Measurements from ENCODE around the gene PTPRU. TPM values are rescaled to one million over a fixed set of nuclear protein-coding genes. Genes with fewer than 3 reads are reported as not detected.

Gene PTPRU
- polyA plus RNA-seq, 1 of the 3 experiments (the other 2 are of a cell fraction): 3.5 TPM

- DNase-seq: peak; percentile 68
- Histone ChIP-seq H3K27ac (ENCODE audit: low read depth in 2 of 2, low read length in 1 of 2) (no peak overlapping the region), H3K27me3 (ENCODE audit: insufficient read depth) (no peaks in the 10 kb centered on the region), H3K4me2 (no peak overlapping the region), H3K79me2 (ENCODE audit: insufficient read depth) (no peaks in the 10 kb centered on the region), H4K20me1 (ENCODE audit: insufficient read depth) (no peaks in the 10 kb centered on the region), H3F3A (replicated peaks; ENCODE audit: insufficient read depth) (no peaks in the 10 kb centered on the region), H3K9ac (no peak overlapping the region), H3K4me1 (ENCODE audit: control insufficient read depth in 1 of 2, insufficient read depth in 2 of 2, low read depth in 1 of 2, low read length in 1 of 2) (peaks cover 6 to 64% of the 10 kb centered on the region in 2 experiments; a peak in 2 of 4 replicates), H3K36me3 (replicated peaks in 1 of 2; ENCODE audit: control insufficient read depth in 1 of 2, insufficient read depth in 2 of 2, low read length in 1 of 2) (no peaks in the 10 kb centered on the region), H2AFZ (ENCODE audit: low read depth) (no peak overlapping the region), H3K9me2 (no peaks in the 10 kb centered on the region), H3K4me3 (ENCODE audit: low read depth in 2 of 2, low read length in 1 of 2) (no peak overlapping the region), H3K9me3 (no peaks in the 10 kb centered on the region)
- 61% methylated on average over 5 of the region's 5 CpGs for WGBS (ENCODE audit: low lambda C conversion rate)
- ChIA-PET POLR2A (interaction anchor here (1.5 kb wide), 1 partner anchor 12 kb away, joined by 5 read pairs; no protein-coding TSS in a partner anchor), CTCF (interaction anchor here (0.5 to 5.1 kb wide), 31 partner anchors 10 to 1462 kb away, joined by 3 to 23 read pairs (median 4); no protein-coding TSS in a partner anchor)
- TF ChIP-seq PBX3 (IDR thresholded peaks at IDR 0.05): no peak
- TF ChIP-seq FOXM1 (IDR thresholded peaks at IDR 0.05; ENCODE audit: low read depth): no peak
- no peak for TF ChIP-seq NFIC (IDR thresholded peaks at IDR 0.05; ENCODE audit: borderline replicate concordance)
- peak; percentile 67 for TF ChIP-seq CTCF (IDR thresholded peaks at IDR 0.05)
- peak; percentile 74 for TF ChIP-seq SMC3 (IDR thresholded peaks at IDR 0.05; ENCODE audit: low read depth, low read length)
- TF ChIP-seq FOSL2 (IDR thresholded peaks at IDR 0.05; ENCODE audit: borderline replicate concordance, low read depth): no peak
- TF ChIP-seq CHD2 (IDR thresholded peaks at IDR 0.05; ENCODE audit: low read length, partially characterized antibody): no peak
- no peak for TF ChIP-seq RXRA (IDR thresholded peaks at IDR 0.05; ENCODE audit: borderline replicate concordance, low read depth)
- TF ChIP-seq MAX (IDR thresholded peaks at IDR 0.05; ENCODE audit: low read depth): no peak
- TF ChIP-seq TAF1 (IDR thresholded peaks at IDR 0.05; ENCODE audit: borderline replicate concordance, low read depth, low read length): no peak
- no peak for TF ChIP-seq USF1 (IDR thresholded peaks at IDR 0.05; ENCODE audit: borderline replicate concordance, low read depth)
- TF ChIP-seq RAD21 (IDR thresholded peaks at IDR 0.05; ENCODE audit: low read length): peak; percentile 90
- no peak for TF ChIP-seq ELF1 (IDR thresholded peaks at IDR 0.05)
- no peak for TF ChIP-seq JUND (IDR thresholded peaks at IDR 0.05)
Observed at GRCh38 chr1:29245876-29246275, 9.6 kb downstream of the PTPRU start.

- H3K4me3 ChIP-seq (ENCODE audit: low read depth in 2 of 2, low read length in 1 of 2): no peak overlapping the region
- peaks cover 6 to 60% of the 10 kb centered on the region in 2 experiments; a peak in 2 of 4 replicates for H3K4me1 ChIP-seq (ENCODE audit: control insufficient read depth in 1 of 2, insufficient read depth in 2 of 2, low read depth in 1 of 2, low read length in 1 of 2)
- POLR2A ChIA-PET: interaction anchor here (1.5 kb wide), 1 partner anchor 11 kb away, joined by 5 read pairs; no protein-coding TSS in a partner anchor
- CTCF ChIA-PET: interaction anchor here (0.7 to 5.1 kb wide), 11 partner anchors 10 to 1461 kb away, joined by 3 to 23 read pairs (median 4); partner anchors contain the start of gene PTPRU
- H3K36me3 ChIP-seq (replicated peaks in 1 of 2; ENCODE audit: control insufficient read depth in 1 of 2, insufficient read depth in 2 of 2, low read length in 1 of 2): no peaks in the 10 kb centered on the region
- H3K9me2 ChIP-seq: no peaks in the 10 kb centered on the region
- no peaks in the 10 kb centered on the region for H3K9me3 ChIP-seq
- 82% methylated on average over 3 of the region's 3 CpGs for WGBS (ENCODE audit: low lambda C conversion rate)
- no peaks in the 10 kb centered on the region for H3K27me3 ChIP-seq (ENCODE audit: insufficient read depth)
- no peak for DNase-seq
- TF ChIP-seq ZBTB33 (IDR thresholded peaks at IDR 0.05; ENCODE audit: borderline replicate concordance, low read depth) (no peak), YY1 (IDR thresholded peaks at IDR 0.05; ENCODE audit: low read depth) (no peak), FOXJ3 (CRISPR knock-in tag; IDR thresholded peaks at IDR 0.05) (no peak), JUND (IDR thresholded peaks at IDR 0.05) (no peak), EP300 (IDR thresholded peaks at IDR 0.05; ENCODE audit: borderline replicate concordance in 1 of 2, low read depth in 1 of 2, low read length in 1 of 2) (no peak), RFX5 (IDR thresholded peaks at IDR 0.05; ENCODE audit: low read length) (no peak), MEF2A (IDR thresholded peaks at IDR 0.05; ENCODE audit: borderline replicate concordance, low read depth) (no peak), TCF12 (IDR thresholded peaks at IDR 0.05) (no peak), CHD2 (IDR thresholded peaks at IDR 0.05; ENCODE audit: low read length, partially characterized antibody) (no peak), SMC3 (IDR thresholded peaks at IDR 0.05; ENCODE audit: low read depth, low read length) (no peak)
- no peak overlapping the region for H2AFZ ChIP-seq (ENCODE audit: low read depth)
- H4K20me1 ChIP-seq (ENCODE audit: insufficient read depth): no peaks in the 10 kb centered on the region
- no peak overlapping the region for H3K4me2 ChIP-seq
- no peaks in the 10 kb centered on the region for H3K79me2 ChIP-seq (ENCODE audit: insufficient read depth)
- H3F3A ChIP-seq (replicated peaks; ENCODE audit: insufficient read depth): no peaks in the 10 kb centered on the region
- no peak overlapping the region for H3K9ac ChIP-seq
- H3K27ac ChIP-seq (ENCODE audit: low read depth in 2 of 2, low read length in 1 of 2): no peak overlapping the region
Observed at GRCh38 chr1:29247044-29247443, 10.7 kb downstream of the PTPRU start.

Measured in SK-N-SH (cell line).